PC-3 (cell line): Measurements from ENCODE around the gene WDFY3. TPM values are rescaled to one million over a fixed set of nuclear protein-coding genes. Genes with fewer than 3 reads are reported as not detected.

Source experiments
- ATAC-seq: fragments of 200-7000 bp; cut with Tn5 transposase; 2 replicates; pipeline ENCODE4 v1.9.1; 2020; ENCODE audit warnings: mild to moderate bottlenecking, moderate library complexity
- BruUV-seq: library from RNA; stranded (reverse); fragments of 400-500 nt; replicated peaks from 2 replicates; lab custom pipeline; 2021; lab: Mats Ljungman, UMichigan
- CTCF ChIA-PET: fragments of 300-600 bp; sonication (Branson Sonifier 250); formaldehyde crosslinking; loops from one replicate; lab custom pipeline; 2022; ENCODE audit warnings: antibody characterized with exemption; lab: Charles Lee
- POLR2A ChIA-PET: fragments of 300-600 bp; sonication (Branson Sonifier 250); formaldehyde crosslinking; loops from one replicate; lab custom pipeline; 2022; ENCODE audit warnings: antibody characterized with exemption; ENCODE audit not compliant: unreplicated experiment; lab: Charles Lee
- DNase-seq: peaks from one replicate; pipeline ENCODE4 v3.0.0-alpha.2; 2015
- H2AFZ ChIP-seq: fragments of 300-600 bp; sonication (generic); 2 replicates; pipeline ENCODE4 v1.6.0; 2016; ENCODE audit warnings: antibody characterized with exemption, low read length
- H3F3A ChIP-seq: fragments of 300-600 bp; sonication (generic); one replicate; pipeline ENCODE4 v1.6.0; 2017; ENCODE audit warnings: antibody characterized with exemption, low read length, control low read depth, mild to moderate bottlenecking; ENCODE audit not compliant: unreplicated experiment
- H3K27ac ChIP-seq: fragments of 300-600 bp; sonication (generic); 2 replicates; pipeline ENCODE4 v1.5.1; 2016; ENCODE audit warnings: mild to moderate bottlenecking, low read length
- H3K27me3 ChIP-seq: fragments of 300-600 bp; sonication (generic); 2 replicates; pipeline ENCODE4 v1.6.1; 2016; ENCODE audit warnings: low read length, mixed read lengths
- H3K36me3 ChIP-seq: fragments of 300-600 bp; sonication (generic); 2 replicates; pipeline ENCODE4 v1.6.1; 2016; ENCODE audit warnings: low read depth, mixed run types, low read length, mixed read lengths
- H3K4me1 ChIP-seq: fragments of 300-600 bp; sonication (generic); 2 replicates; pipeline ENCODE4 v1.5.1; 2016; ENCODE audit warnings: low read length; ENCODE audit not compliant: insufficient read depth
- H3K4me2 ChIP-seq: fragments of 300-600 bp; sonication (generic); 2 replicates; pipeline ENCODE4 v1.6.0; 2016; ENCODE audit warnings: low read length
- H3K4me3 ChIP-seq: fragments of 300-600 bp; sonication (generic); 2 replicates; pipeline ENCODE4 v1.5.1; 2016; ENCODE audit warnings: mild to moderate bottlenecking, low read length, mixed read lengths
- H3K79me2 ChIP-seq: fragments of 300-600 bp; sonication (generic); 2 replicates; pipeline ENCODE4 v1.6.1; 2017; ENCODE audit warnings: low read length, mixed read lengths
- H3K9ac ChIP-seq: fragments of 300-600 bp; sonication (generic); 2 replicates; pipeline ENCODE4 v1.6.0; 2016; ENCODE audit warnings: mild to moderate bottlenecking, low read length
- H3K9me2 ChIP-seq: fragments of 300-600 bp; sonication (generic); replicated peaks from 2 replicates; pipeline ENCODE4 v1.6.1; 2016; ENCODE audit warnings: mixed run types, low read length, mixed read lengths
- H3K9me3 ChIP-seq: fragments of 300-600 bp; sonication (generic); 2 replicates; pipeline ENCODE4 v1.6.1; 2016; ENCODE audit warnings: low read length, mixed read lengths
- H4K20me1 ChIP-seq: fragments of 300-600 bp; sonication (generic); 2 replicates; pipeline ENCODE4 v1.6.1; 2016; ENCODE audit warnings: low read length, mixed read lengths
- EZH2 ChIP-seq: fragments of 300-600 bp; sonication (generic); IDR thresholded peaks from one replicate; pipeline ENCODE4 v1.6.1; 2017; ENCODE audit warnings: antibody characterized with exemption, mild to moderate bottlenecking, low read length; ENCODE audit not compliant: unreplicated experiment
- EZH2phosphoT487 ChIP-seq: fragments of 300-600 bp; sonication (generic); IDR thresholded peaks from 2 replicates; pipeline ENCODE4 v1.6.1; 2018; ENCODE audit warnings: mild to moderate bottlenecking, antibody characterized with exemption, low read length, borderline replicate concordance
- intact Hi-C: fragments of 100-400 bp; cut with micrococcal nuclease; formaldehyde crosslinking; loops from 2 replicates; pipeline ENCODE4 v1.9.0; 2023
- total RNA-seq: library from RNA; depleted of rRNA; stranded (reverse); fragments of >200 nt; gene quantifications from 2 replicates; pipeline ENCODE4 v1.2.3, GENCODE V29; 2014
- TF ChIP-seq, protein P1 (sequence below): fragments of 300-600 bp; sonication (generic); conservative IDR thresholded peaks from 2 replicates; pipeline ENCODE4 v1.5.1; 2017; ENCODE audit warnings: antibody characterized with exemption, low read depth, mild to moderate bottlenecking, low read length

WDFY3 gene
- total RNA-seq, 1 experiment from 2014 or later, result 23.1 TPM

DNA sequence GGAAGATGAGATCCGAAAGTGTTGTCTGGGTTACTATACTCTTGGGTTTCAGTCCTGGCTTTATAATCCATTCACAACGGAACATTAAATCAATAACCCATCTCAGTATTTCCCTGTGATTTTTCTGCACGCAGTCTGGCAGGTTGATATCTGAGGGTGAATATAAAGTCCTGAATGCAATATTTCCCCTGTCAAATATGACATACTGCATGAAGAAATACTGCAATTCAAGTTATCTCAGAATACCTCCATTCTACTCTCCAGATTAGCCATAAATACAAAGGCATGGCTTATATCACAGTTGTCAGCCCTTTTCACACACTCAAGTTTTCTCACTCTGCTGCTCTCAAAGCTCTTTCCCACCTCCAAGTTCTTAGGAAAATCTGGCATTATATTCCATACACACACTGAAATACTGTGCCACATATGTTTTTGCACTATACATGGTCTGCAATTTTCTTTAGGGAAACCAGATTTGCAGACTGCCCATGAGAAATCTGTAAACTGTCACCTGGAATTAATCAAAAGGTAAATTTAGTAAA lies 64.7 kb downstream of the WDFY3 start:
- H3K4me1 ChIP-seq, result no peaks in the 10 kb centered on the region
- no peaks in the 10 kb centered on the region for H3K79me2 ChIP-seq
- ChIA-PET CTCF (no interaction called here), POLR2A (no interaction called here)
- H3K9me2 ChIP-seq, result no peaks in the 10 kb centered on the region
- no peak for ATAC-seq
- no peaks in the 10 kb centered on the region for H4K20me1 ChIP-seq
- no peak overlapping the region for H3K4me2 ChIP-seq
- H3K9me3 ChIP-seq, result no peaks in the 10 kb centered on the region
- H3K27me3 ChIP-seq, result no peaks in the 10 kb centered on the region
- DNase-seq, result no peak
- intact Hi-C loops, result no loop called here
- BruUV-seq, result no TSS peak
- no peak overlapping the region for H3K4me3 ChIP-seq
- H3K36me3 ChIP-seq, result no peaks in the 10 kb centered on the region
- TF ChIP-seq, protein P1, sequence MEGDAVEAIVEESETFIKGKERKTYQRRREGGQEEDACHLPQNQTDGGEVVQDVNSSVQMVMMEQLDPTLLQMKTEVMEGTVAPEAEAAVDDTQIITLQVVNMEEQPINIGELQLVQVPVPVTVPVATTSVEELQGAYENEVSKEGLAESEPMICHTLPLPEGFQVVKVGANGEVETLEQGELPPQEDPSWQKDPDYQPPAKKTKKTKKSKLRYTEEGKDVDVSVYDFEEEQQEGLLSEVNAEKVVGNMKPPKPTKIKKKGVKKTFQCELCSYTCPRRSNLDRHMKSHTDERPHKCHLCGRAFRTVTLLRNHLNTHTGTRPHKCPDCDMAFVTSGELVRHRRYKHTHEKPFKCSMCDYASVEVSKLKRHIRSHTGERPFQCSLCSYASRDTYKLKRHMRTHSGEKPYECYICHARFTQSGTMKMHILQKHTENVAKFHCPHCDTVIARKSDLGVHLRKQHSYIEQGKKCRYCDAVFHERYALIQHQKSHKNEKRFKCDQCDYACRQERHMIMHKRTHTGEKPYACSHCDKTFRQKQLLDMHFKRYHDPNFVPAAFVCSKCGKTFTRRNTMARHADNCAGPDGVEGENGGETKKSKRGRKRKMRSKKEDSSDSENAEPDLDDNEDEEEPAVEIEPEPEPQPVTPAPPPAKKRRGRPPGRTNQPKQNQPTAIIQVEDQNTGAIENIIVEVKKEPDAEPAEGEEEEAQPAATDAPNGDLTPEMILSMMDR, result no peak
- TF ChIP-seq EZH2phosphoT487 (no peak), EZH2 (no peak)
- H3F3A ChIP-seq, result no peaks in the 10 kb centered on the region
- no peak overlapping the region for H2AFZ ChIP-seq
- no peak overlapping the region for H3K9ac ChIP-seq
- no peak overlapping the region for H3K27ac ChIP-seq

DNA sequence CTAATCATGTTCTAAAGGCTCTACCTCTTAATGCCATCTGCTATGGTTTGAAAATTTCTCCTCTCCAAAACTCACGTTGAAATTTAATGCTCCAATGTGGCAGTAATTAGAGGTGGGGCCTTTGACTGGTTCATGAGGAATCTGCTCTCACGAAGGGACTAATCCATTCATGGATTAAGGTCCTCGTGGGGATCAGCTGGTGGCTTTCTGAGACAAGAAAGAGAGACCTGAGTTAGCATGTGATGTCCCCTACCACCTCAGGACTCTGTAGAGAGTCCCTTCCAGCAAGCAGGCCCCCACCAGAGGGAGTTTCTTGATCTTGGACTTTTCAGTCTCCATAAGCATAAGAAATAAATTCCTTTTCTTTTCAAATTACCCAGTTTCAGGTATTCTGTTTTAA lies 65.3 kb downstream of the WDFY3 start:
- no peaks in the 10 kb centered on the region for H4K20me1 ChIP-seq
- H3K79me2 ChIP-seq, result no peaks in the 10 kb centered on the region
- CTCF ChIA-PET, result no interaction called here
- intact Hi-C loops, result no loop called here
- TF ChIP-seq, protein P1, result no peak
- TF ChIP-seq EZH2phosphoT487 (no peak), EZH2 (no peak)
- H3K27me3 ChIP-seq, result no peaks in the 10 kb centered on the region
- ATAC-seq, result no peak
- no peak overlapping the region for H3K4me3 ChIP-seq
- no peaks in the 10 kb centered on the region for H3K4me1 ChIP-seq
- no TSS peak for BruUV-seq
- no peaks in the 10 kb centered on the region for H3F3A ChIP-seq
- POLR2A ChIA-PET, result no interaction called here
- no peaks in the 10 kb centered on the region for H3K9me2 ChIP-seq
- no peak overlapping the region for H2AFZ ChIP-seq
- no peak overlapping the region for H3K4me2 ChIP-seq
- no peaks in the 10 kb centered on the region for H3K9me3 ChIP-seq
- no peak overlapping the region for H3K27ac ChIP-seq
- no peaks in the 10 kb centered on the region for H3K36me3 ChIP-seq
- H3K9ac ChIP-seq, result no peak overlapping the region
- DNase-seq, result no peak

DNA sequence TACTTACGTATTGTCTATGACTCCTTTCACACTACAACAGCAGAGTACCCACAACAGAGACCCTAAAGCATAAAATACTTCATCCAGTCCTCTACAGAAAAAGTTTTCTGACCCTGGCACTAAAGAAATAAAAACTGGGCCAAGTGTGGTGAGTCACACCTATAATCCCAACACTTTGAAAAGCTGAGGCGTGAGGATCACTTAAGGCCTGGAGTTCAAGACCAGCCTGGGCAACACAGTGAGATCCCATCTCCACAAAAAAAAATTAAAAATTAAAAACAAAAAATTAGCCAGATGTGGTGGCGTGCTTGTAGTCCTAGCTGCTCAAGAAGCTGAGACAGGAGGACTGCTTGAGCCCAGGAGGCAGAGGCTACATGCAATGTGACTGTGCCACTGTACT lies 66.9 kb downstream of the WDFY3 start:
- Histone ChIP-seq H3K9me3 (no peaks in the 10 kb centered on the region), H3K79me2 (no peaks in the 10 kb centered on the region), H3K4me1 (no peaks in the 10 kb centered on the region), H3K4me2 (no peak overlapping the region), H4K20me1 (no peaks in the 10 kb centered on the region), H3F3A (no peaks in the 10 kb centered on the region), H3K4me3 (no peak overlapping the region), H3K9me2 (no peaks in the 10 kb centered on the region), H3K27ac (no peak overlapping the region), H3K36me3 (no peaks in the 10 kb centered on the region), H3K9ac (no peak overlapping the region), H2AFZ (no peak overlapping the region), H3K27me3 (no peaks in the 10 kb centered on the region)
- POLR2A ChIA-PET, result no interaction called here
- no TSS peak for BruUV-seq
- CTCF ChIA-PET, result no interaction called here
- intact Hi-C loops, result no loop called here
- ATAC-seq (no peak), DNase-seq (no peak)
- TF ChIP-seq, protein P1, result no peak
- TF ChIP-seq EZH2phosphoT487 (no peak), EZH2 (no peak)
